HL-60 (cell line): Measurements from ENCODE around the gene DUSP22.

ENCODE experiments used
- CTCF ChIP-seq: IDR thresholded peaks from one replicate; pipeline ENCODE4 v1.5.1; 2011; ENCODE audit warnings: low read length, control low read depth, inconsistent platforms; ENCODE audit not compliant: insufficient read depth
- GABPA ChIP-seq: IDR thresholded peaks from 2 replicates; pipeline ENCODE4 v1.6.1; 2012; ENCODE audit warnings: low read depth
- SPI1 ChIP-seq: IDR thresholded peaks from 2 replicates; pipeline ENCODE4 v1.6.1; 2012; ENCODE audit warnings: low read depth, mild to moderate bottlenecking, borderline replicate concordance
- TF ChIP-seq, protein P1 (sequence below): IDR thresholded peaks from 2 replicates; pipeline ENCODE4 v1.6.1; 2012; ENCODE audit warnings: low read depth; ENCODE audit not compliant: insufficient replicate concordance

DNA sequence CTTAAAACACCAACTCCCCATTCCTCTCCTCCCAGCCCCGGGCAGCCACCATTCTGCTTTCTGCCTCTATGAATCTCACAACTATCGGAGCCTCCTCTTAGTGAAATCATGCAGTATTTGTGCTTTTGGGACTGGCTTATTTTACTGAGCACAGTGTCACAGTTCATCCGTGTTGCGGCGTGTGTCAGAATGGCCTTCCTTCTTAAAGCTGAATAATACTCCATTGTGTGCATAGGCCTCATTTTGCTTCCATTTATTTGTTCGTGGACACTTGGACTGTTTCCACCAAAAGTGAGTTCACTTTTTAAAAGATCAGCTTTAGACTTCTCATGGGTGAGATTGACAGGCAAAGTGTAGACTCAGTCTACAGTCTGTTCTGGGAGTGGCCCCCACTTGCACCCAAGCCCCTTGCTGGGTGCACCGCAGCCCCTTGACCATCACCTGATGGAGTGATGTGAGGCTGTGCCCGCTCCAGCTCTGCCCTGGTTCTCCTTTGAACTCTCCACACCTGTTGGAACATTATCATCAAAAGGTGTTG is 12.6 kb downstream of the DUSP22 start:
- TF ChIP-seq, protein P1, sequence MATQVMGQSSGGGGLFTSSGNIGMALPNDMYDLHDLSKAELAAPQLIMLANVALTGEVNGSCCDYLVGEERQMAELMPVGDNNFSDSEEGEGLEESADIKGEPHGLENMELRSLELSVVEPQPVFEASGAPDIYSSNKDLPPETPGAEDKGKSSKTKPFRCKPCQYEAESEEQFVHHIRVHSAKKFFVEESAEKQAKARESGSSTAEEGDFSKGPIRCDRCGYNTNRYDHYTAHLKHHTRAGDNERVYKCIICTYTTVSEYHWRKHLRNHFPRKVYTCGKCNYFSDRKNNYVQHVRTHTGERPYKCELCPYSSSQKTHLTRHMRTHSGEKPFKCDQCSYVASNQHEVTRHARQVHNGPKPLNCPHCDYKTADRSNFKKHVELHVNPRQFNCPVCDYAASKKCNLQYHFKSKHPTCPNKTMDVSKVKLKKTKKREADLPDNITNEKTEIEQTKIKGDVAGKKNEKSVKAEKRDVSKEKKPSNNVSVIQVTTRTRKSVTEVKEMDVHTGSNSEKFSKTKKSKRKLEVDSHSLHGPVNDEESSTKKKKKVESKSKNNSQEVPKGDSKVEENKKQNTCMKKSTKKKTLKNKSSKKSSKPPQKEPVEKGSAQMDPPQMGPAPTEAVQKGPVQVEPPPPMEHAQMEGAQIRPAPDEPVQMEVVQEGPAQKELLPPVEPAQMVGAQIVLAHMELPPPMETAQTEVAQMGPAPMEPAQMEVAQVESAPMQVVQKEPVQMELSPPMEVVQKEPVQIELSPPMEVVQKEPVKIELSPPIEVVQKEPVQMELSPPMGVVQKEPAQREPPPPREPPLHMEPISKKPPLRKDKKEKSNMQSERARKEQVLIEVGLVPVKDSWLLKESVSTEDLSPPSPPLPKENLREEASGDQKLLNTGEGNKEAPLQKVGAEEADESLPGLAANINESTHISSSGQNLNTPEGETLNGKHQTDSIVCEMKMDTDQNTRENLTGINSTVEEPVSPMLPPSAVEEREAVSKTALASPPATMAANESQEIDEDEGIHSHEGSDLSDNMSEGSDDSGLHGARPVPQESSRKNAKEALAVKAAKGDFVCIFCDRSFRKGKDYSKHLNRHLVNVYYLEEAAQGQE, result no peak
- no peak for TF ChIP-seq SPI1
- no peak for TF ChIP-seq CTCF
- TF ChIP-seq GABPA, result no peak
